Stomach (tissue), 4 donors: ENCODE measurements around the gene EMP3.

ENCODE experiments used
- CTCF ChIP-seq, 7 experiments: fragments of 450-650 bp in 4 of 7; fragments of 200-600 bp in 3 of 7; sonication (generic) in 3 of 7; IDR thresholded peaks; one replicate each; pipeline ENCODE4 v1.5.1; 2016 to 2019; ENCODE audit warnings: antibody characterized with exemption in 7 of 7, control low read depth in 2 of 7, mild to moderate bottlenecking in 1 of 7
- POLR2A ChIP-seq, 4 donors: fragments of 450-650 bp; IDR thresholded peaks; one replicate each; pipeline ENCODE4 v1.6.1; 2016; ENCODE audit warnings: antibody characterized with exemption in 4 of 4, control low read depth in 2 of 4, mild to moderate bottlenecking in 1 of 4, moderate library complexity in 1 of 4
- POLR2AphosphoS5 ChIP-seq, 3 donors: sonication (generic); formaldehyde crosslinking; IDR thresholded peaks; one replicate each; pipeline ENCODE4 v1.6.1; 2016; ENCODE audit warnings: antibody characterized with exemption in 3 of 3

- no peak for TF ChIP-seq CTCF (IDR thresholded peaks at IDR 0.05)
- TF ChIP-seq POLR2AphosphoS5 (IDR thresholded peaks at IDR 0.05): peak; percentile 70 to 89 (median 72)
- no peak for TF ChIP-seq POLR2A (IDR thresholded peaks at IDR 0.05)
Measured at GRCh38 chr19:48332662-48333466, 7.5 kb downstream of the EMP3 start.
